Endothelial cell (in vitro differentiated cells): ENCODE measurements around the gene SSBP1. TPM values are rescaled to one million over a fixed set of nuclear protein-coding genes. Genes with fewer than 3 reads are reported as not detected.
A peak's percentile ranks its signal among the peaks of the same experiment; 100 is the strongest.

Source experiments
- DNase-seq: peaks from one replicate; pipeline ENCODE4 v3.0.0; 2021; ENCODE audit warnings: low spot score
- H3K27ac Mint-ChIP-seq: one replicate; pipeline ENCODE4 v1.8.0; 2021; ENCODE audit warnings: mixed read lengths, inconsistent platforms; ENCODE audit not compliant: unreplicated experiment
- H3K27me3 Mint-ChIP-seq: one replicate; pipeline ENCODE4 v1.8.0; 2021; ENCODE audit warnings: mild to moderate bottlenecking, moderate library complexity, mixed read lengths, inconsistent platforms; ENCODE audit not compliant: unreplicated experiment
- H3K36me3 Mint-ChIP-seq: one replicate; pipeline ENCODE4 v1.8.0; 2021; ENCODE audit warnings: mild to moderate bottlenecking, low read depth, mixed read lengths, inconsistent platforms; ENCODE audit not compliant: unreplicated experiment
- H3K4me1 Mint-ChIP-seq: one replicate; pipeline ENCODE4 v1.8.0; 2021; ENCODE audit warnings: mild to moderate bottlenecking, mixed read lengths, inconsistent platforms; ENCODE audit not compliant: unreplicated experiment
- H3K4me3 Mint-ChIP-seq: one replicate; pipeline ENCODE4 v1.8.0; 2021; ENCODE audit warnings: mild to moderate bottlenecking, mixed read lengths, inconsistent platforms; ENCODE audit not compliant: unreplicated experiment
- H3K9me3 Mint-ChIP-seq: one replicate; pipeline ENCODE4 v1.8.0; 2021; ENCODE audit warnings: mixed read lengths, inconsistent platforms; ENCODE audit not compliant: unreplicated experiment
- CTCF ChIP-seq: fragments of 200-600 bp; sonication (generic); IDR thresholded peaks from one replicate; pipeline ENCODE4 v1.5.0; 2021; ENCODE audit warnings: antibody characterized with exemption; ENCODE audit not compliant: unreplicated experiment
- total RNA-seq: library from RNA; stranded (reverse); fragmentation: NEBNext Ultra II Directional; extraction: Animal tissue kit (Norgen Biotek cat#: 25700); gene quantifications from one replicate; pipeline ENCODE4 v1.2.1, GENCODE V29; 2021; ENCODE audit not compliant: unreplicated experiment

The SSBP1 gene
- total RNA-seq, 1 donor from 2014 or later, result 130 TPM

- H3K4me1 Mint-ChIP-seq, result no peaks in the 10 kb centered on the region
- peaks cover 2% of the 10 kb centered on the region for H3K27me3 Mint-ChIP-seq
- no peak for DNase-seq
- H3K9me3 Mint-ChIP-seq, result peaks cover 5% of the 10 kb centered on the region
- peak within 1 kb of the TSS; percentile 82 for H3K4me3 Mint-ChIP-seq
- peaks cover 50% of the 10 kb centered on the region for H3K36me3 Mint-ChIP-seq
- no peak for TF ChIP-seq CTCF
- no peak within 1 kb of the TSS for H3K27ac Mint-ChIP-seq
These were observed 38.2 kb downstream of the SSBP1 start, which contains the start of gene TAS2R4 for GRCh38 chr7:141776374-141776773. TAS2R4 (plus strand) TSS chr7:141776674; CDS start chr7:141778489, 1,815 bp downstream.

GRCh38 chr7:141785706-141786552 lies 47.8 kb downstream of the SSBP1 start:
- Mint-ChIP-seq H3K9me3 (no peaks in the 10 kb centered on the region), H3K36me3 (peaks cover 5% of the 10 kb centered on the region), H3K27me3 (no peaks in the 10 kb centered on the region), H3K4me1 (peaks cover 7% of the 10 kb centered on the region), H3K27ac (no peak overlapping the region), H3K4me3 (no peak overlapping the region)
- peak; percentile 15 for DNase-seq
- TF ChIP-seq CTCF, result peak; percentile 65

DNA sequence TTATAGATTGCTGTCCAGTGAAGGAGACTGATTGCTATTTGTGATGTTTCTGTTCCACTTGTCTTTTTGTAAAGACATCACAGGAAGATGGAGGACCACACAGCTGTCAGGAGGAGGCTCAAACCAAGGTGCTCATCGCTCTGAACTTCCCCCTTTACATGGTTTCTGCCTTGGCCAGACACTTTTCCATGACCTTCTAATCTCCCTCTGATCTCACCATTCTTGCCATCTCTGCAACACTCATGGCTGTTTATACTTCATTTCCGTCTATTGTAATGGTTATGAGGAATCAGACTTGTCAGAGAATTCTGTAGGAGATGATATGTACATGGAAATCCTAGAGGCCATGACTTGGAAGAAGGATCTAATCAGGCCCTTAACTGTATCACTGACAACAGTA lies 50.1 kb downstream of the SSBP1 start:
- Mint-ChIP-seq H3K27me3 (no peaks in the 10 kb centered on the region), H3K4me1 (peaks cover 7% of the 10 kb centered on the region), H3K27ac (no peak overlapping the region), H3K4me3 (no peak overlapping the region), H3K36me3 (peaks cover 9% of the 10 kb centered on the region), H3K9me3 (no peaks in the 10 kb centered on the region)
- DNase-seq, result no peak
- TF ChIP-seq CTCF, result no peak

DNA sequence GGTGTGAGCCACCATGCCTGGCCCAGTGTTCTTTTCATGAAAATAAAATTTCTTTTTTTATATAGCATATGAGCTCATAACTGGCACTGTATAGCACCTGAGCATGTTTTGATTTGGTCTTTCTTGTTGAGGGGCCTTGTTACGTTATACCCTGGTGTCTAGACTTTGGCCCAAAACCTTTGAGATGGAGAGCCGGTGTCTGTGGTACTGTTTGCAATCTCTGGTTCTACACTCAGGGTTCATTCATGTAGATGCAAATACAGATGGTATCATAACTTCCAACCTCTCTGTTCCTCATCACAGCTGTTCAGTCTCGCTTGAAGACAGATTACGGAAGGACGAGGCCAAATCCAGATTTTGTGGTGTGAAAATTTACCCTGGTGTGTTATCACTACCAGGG lies 51.8 kb downstream of the SSBP1 start, which contains the start of gene TAS2R5:
Gene TAS2R5 (plus strand): TSS at position 301 of the 400 bp plus-strand sequence. CDS start 145 bp downstream, outside the sequence.
- peaks cover 7% of the 10 kb centered on the region for H3K4me1 Mint-ChIP-seq
- no peak within 1 kb of the TSS for H3K27ac Mint-ChIP-seq

More for the DNA sequence above, 51.8 kb downstream of the SSBP1 start, which contains the start of gene TAS2R5:
- Mint-ChIP-seq H3K27me3 (no peaks in the 10 kb centered on the region), H3K9me3 (no peaks in the 10 kb centered on the region), H3K4me3 (no peak within 1 kb of the TSS), H3K36me3 (peaks cover 9% of the 10 kb centered on the region)
- no peak for DNase-seq
- TF ChIP-seq CTCF, result no peak
